Trophoblast cell (in vitro differentiated cells and primary cell): Measurements from ENCODE around the gene MYRF.

Source experiments
- DNase-seq, 2 donors: peaks; one replicate each; pipeline ENCODE4 v3.0.0-alpha.2; 2016
- H2AFZ ChIP-seq: 2 replicates; pipeline ENCODE4 v1.6.1; 2013; ENCODE audit warnings: low read length, moderate library complexity, mild to moderate bottlenecking; ENCODE audit not compliant: insufficient read depth, poor library complexity
- H2AK5ac ChIP-seq: 2 replicates; pipeline ENCODE4 v1.6.1; 2013; ENCODE audit warnings: mild to moderate bottlenecking, low read length
- H2BK120ac ChIP-seq: 2 replicates; pipeline ENCODE4 v1.6.1; 2013; ENCODE audit warnings: low read length, mild to moderate bottlenecking, moderate library complexity; ENCODE audit not compliant: insufficient read depth, poor library complexity
- H2BK12ac ChIP-seq: 2 replicates; pipeline ENCODE4 v1.6.1; 2013; ENCODE audit warnings: mild to moderate bottlenecking, low read length, moderate library complexity
- H2BK5ac ChIP-seq: 2 replicates; pipeline ENCODE4 v1.6.1; 2013; ENCODE audit warnings: low read length, low read depth, moderate library complexity, mild to moderate bottlenecking; ENCODE audit not compliant: poor library complexity
- H3K14ac ChIP-seq: 2 replicates; pipeline ENCODE4 v1.6.1; 2013; ENCODE audit warnings: mild to moderate bottlenecking, low read length
- H3K18ac ChIP-seq: 2 replicates; pipeline ENCODE4 v1.6.1; 2013; ENCODE audit warnings: mild to moderate bottlenecking, low read length
- H3K23ac ChIP-seq: 2 replicates; pipeline ENCODE4 v1.6.1; 2013; ENCODE audit warnings: low read length
- H3K27ac ChIP-seq: 2 replicates; pipeline ENCODE4 v1.5.1; 2013; ENCODE audit warnings: low read depth, mild to moderate bottlenecking, inconsistent platforms, low read length, moderate library complexity
- H3K27me3 ChIP-seq: 2 replicates; pipeline ENCODE4 v1.6.1; 2013; ENCODE audit warnings: inconsistent platforms, mild to moderate bottlenecking, low read length, moderate library complexity; ENCODE audit not compliant: insufficient read depth
- H3K36me3 ChIP-seq, 2 experiments: 1 replicate in 1 of 2; 2 replicates in 1 of 2; pipeline ENCODE4 v1.6.1; 2013; ENCODE audit warnings: low read length in 2 of 2, mild to moderate bottlenecking in 2 of 2, moderate library complexity in 1 of 2; ENCODE audit not compliant: insufficient read depth in 2 of 2, control insufficient read depth in 1 of 2
- H3K4ac ChIP-seq: 2 replicates; pipeline ENCODE4 v1.6.1; 2013; ENCODE audit warnings: low read depth, mild to moderate bottlenecking, low read length, moderate library complexity
- H3K4me1 ChIP-seq, 2 experiments: 1 replicate in 1 of 2; 2 replicates in 1 of 2; pipeline ENCODE4 v1.6.1; 2013; ENCODE audit warnings: low read length in 2 of 2, mild to moderate bottlenecking in 2 of 2, moderate library complexity in 1 of 2; ENCODE audit not compliant: insufficient read depth in 2 of 2, control insufficient read depth in 1 of 2
- H3K4me2 ChIP-seq: 2 replicates; pipeline ENCODE4 v1.6.1; 2013; ENCODE audit warnings: inconsistent platforms, mild to moderate bottlenecking, low read length, moderate library complexity
- H3K4me3 ChIP-seq: 2 replicates; pipeline ENCODE4 v1.5.1; 2013; ENCODE audit warnings: mild to moderate bottlenecking, low read depth, low read length, inconsistent platforms
- H3K79me1 ChIP-seq: one replicate; pipeline ENCODE4 v1.6.1; 2013; ENCODE audit warnings: low read length
- H3K79me2 ChIP-seq: 2 replicates; pipeline ENCODE4 v1.6.1; 2013; ENCODE audit warnings: low read length, mild to moderate bottlenecking; ENCODE audit not compliant: control insufficient read depth, insufficient read depth, poor library complexity
- H3K9ac ChIP-seq: 2 replicates; pipeline ENCODE4 v1.6.1; 2013; ENCODE audit warnings: mild to moderate bottlenecking, low read length
- H3K9me3 ChIP-seq: 2 replicates; pipeline ENCODE4 v1.6.1; 2013; ENCODE audit warnings: low read depth, mild to moderate bottlenecking, control low read depth, inconsistent platforms, low read length; ENCODE audit not compliant: insufficient read depth
- H4K12ac ChIP-seq: 2 replicates; pipeline ENCODE4 v1.6.1; 2013; ENCODE audit warnings: low read depth, mild to moderate bottlenecking, low read length, moderate library complexity
- H4K8ac ChIP-seq: 2 replicates; pipeline ENCODE4 v1.6.1; 2013; ENCODE audit warnings: low read depth, mild to moderate bottlenecking, low read length, moderate library complexity
- H4K91ac ChIP-seq: one replicate; pipeline ENCODE4 v1.6.1; 2013; ENCODE audit warnings: low read depth, mild to moderate bottlenecking, low read length, moderate library complexity
- WGBS: extraction: QIAGEN DNeasy Blood & Tissue Kit; methylation state at CpG from one replicate; pipeline ENCODE4 v1.1.7; 2013; ENCODE audit warnings: missing lambda C conversion rate; ENCODE audit not compliant: insufficient read length, insufficient coverage; ENCODE audit errors: extremely low coverage; 5-methylcytosine and 5-hydroxymethylcytosine counted together

The MYRF gene

DNA sequence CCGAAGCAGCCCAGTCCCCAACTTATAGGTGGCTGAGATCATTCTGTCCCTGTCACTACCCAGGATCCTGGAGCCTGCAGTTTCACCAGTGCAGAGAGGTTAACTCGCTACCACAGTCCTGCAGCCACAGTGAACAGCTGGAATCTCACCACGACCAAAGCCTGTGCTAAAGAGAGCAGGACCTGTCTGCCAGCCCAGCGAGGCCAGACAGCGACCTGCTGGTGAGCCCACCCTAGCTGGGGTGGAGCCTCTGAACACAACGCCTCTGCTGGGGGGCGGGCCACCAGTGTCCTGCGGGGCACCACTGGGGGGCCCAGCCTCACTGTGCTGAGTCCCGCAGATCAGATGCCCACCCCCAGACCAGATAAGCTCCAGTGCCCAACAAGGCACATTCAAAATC, 39.0 kb upstream of the MYRF start:
- no peaks in the 10 kb centered on the region for H3K9me3 ChIP-seq
- no peaks in the 10 kb centered on the region for H3K79me2 ChIP-seq
- H2AK5ac ChIP-seq: no peak overlapping the region
- no peak overlapping the region for H3K9ac ChIP-seq
- no peak overlapping the region for H3K4ac ChIP-seq
- no peak overlapping the region for H3K27ac ChIP-seq
- no peak overlapping the region for H2AFZ ChIP-seq
- peaks cover 7 to 13% of the 10 kb centered on the region in 2 experiments for H3K4me1 ChIP-seq
- no peak overlapping the region for H2BK5ac ChIP-seq
- DNase-seq: no peak
- no CpG with 5 or more reads among the region's 9 CpGs for WGBS
- no peaks in the 10 kb centered on the region for H3K36me3 ChIP-seq
- no peak overlapping the region for H3K23ac ChIP-seq
- H3K27me3 ChIP-seq: no peaks in the 10 kb centered on the region
- H4K8ac ChIP-seq: no peak overlapping the region
- no peak overlapping the region for H2BK120ac ChIP-seq
- H3K14ac ChIP-seq: no peak overlapping the region
- H3K4me3 ChIP-seq: no peak overlapping the region
- H3K79me1 ChIP-seq: peaks cover 3% of the 10 kb centered on the region
- no peak overlapping the region for H2BK12ac ChIP-seq
- H4K12ac ChIP-seq: no peak overlapping the region
- H3K4me2 ChIP-seq: no peak overlapping the region
- H4K91ac ChIP-seq: no peak overlapping the region
- H3K18ac ChIP-seq: no peak overlapping the region

DNA sequence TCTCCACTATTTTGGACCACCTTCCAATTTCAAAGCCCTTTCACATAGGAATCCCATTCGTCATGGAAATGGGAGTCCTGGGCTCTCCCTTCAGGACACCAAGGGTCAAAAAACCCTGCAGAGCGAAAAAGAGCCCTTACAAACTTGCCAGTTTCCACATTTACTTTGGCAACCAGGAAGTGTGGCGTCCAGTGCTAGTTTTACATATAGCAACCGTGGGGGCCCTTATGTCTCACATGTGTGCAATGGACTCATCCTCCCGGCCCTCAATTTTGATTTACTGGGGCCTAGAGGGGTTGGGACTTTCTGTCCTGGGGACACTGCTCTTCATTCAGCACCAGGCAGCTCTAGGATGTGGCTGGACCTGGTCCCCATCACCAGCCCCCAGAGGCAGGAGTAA, 38.5 kb upstream of the MYRF start:
- Histone ChIP-seq H2BK12ac (no peak overlapping the region), H2BK120ac (no peak overlapping the region), H3K79me2 (no peaks in the 10 kb centered on the region), H4K12ac (no peak overlapping the region), H4K8ac (no peak overlapping the region), H3K4me1 (peaks cover 7 to 13% of the 10 kb centered on the region in 2 experiments), H3K79me1 (peaks cover 6% of the 10 kb centered on the region), H3K18ac (no peak overlapping the region), H3K27me3 (no peaks in the 10 kb centered on the region), H3K14ac (no peak overlapping the region), H3K9ac (no peak overlapping the region), H4K91ac (no peak overlapping the region), H3K4ac (no peak overlapping the region), H3K36me3 (no peaks in the 10 kb centered on the region), H3K4me2 (no peak overlapping the region), H2AK5ac (no peak overlapping the region), H3K27ac (no peak overlapping the region), H3K9me3 (no peaks in the 10 kb centered on the region), H3K23ac (no peak overlapping the region), H2BK5ac (no peak overlapping the region), H3K4me3 (no peak overlapping the region), H2AFZ (no peak overlapping the region)
- DNase-seq: no peak
- no CpG with 5 or more reads among the region's 5 CpGs for WGBS

DNA sequence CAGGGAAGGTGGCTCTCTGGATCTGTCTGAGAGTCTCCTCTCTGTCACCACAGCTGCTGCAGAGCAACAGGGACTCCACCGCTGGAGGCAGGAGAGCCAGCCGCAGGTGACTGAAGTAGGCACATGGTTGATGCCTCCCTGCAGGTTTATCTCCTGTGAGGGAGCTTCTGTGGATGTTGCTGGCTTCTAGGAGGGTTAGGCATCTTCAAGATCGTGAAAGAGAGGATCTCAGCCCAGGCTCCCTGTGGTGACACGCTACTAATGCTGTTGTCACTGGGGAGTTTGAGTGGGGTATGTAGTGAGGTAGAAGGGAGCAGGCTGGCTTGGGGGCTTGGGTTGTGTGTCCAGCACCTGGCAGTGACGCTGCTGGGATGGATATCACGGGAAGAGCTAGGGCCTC, 38.1 kb upstream of the MYRF start:
- Histone ChIP-seq H3K27me3 (no peaks in the 10 kb centered on the region), H2BK12ac (no peak overlapping the region), H4K91ac (no peak overlapping the region), H3K18ac (no peak overlapping the region), H2AK5ac (no peak overlapping the region), H3K9me3 (no peaks in the 10 kb centered on the region), H2BK5ac (no peak overlapping the region), H3K4me1 (peaks cover 7 to 13% of the 10 kb centered on the region in 2 experiments), H3K36me3 (no peaks in the 10 kb centered on the region), H3K23ac (no peak overlapping the region), H3K4me3 (no peak overlapping the region), H4K8ac (no peak overlapping the region), H3K9ac (no peak overlapping the region), H3K79me1 (peaks cover 6% of the 10 kb centered on the region), H2AFZ (no peak overlapping the region), H2BK120ac (no peak overlapping the region), H3K14ac (no peak overlapping the region), H4K12ac (no peak overlapping the region), H3K27ac (no peak overlapping the region), H3K4ac (no peak overlapping the region), H3K4me2 (no peak overlapping the region), H3K79me2 (no peaks in the 10 kb centered on the region)
- WGBS: no CpG with 5 or more reads among the region's 6 CpGs
- DNase-seq: no peak

DNA sequence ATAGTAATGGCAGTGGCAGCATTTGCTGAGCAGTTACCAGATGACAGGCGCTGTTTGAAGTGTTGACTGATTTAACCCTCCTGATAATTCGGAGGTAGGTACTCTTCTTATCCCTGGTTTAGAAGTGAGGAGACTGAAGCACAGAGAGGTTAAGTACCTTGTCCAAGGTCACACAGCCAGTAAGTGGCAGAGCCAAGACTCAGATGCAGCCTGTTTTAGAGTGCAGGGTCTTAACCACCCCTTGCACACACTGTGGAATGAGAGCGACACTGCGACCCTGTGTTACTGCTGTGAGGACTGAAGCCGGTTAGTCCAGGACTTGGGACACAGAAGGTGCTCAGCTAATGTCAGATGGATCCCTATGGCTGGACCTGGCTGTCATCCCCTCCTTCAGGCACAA, 37.5 kb upstream of the MYRF start:
- Histone ChIP-seq H3K18ac (no peak overlapping the region), H3K9me3 (no peaks in the 10 kb centered on the region), H4K12ac (no peak overlapping the region), H3K27ac (no peak overlapping the region), H2AFZ (no peak overlapping the region), H3K79me1 (peaks cover 6% of the 10 kb centered on the region), H3K79me2 (no peaks in the 10 kb centered on the region), H3K9ac (no peak overlapping the region), H3K4me2 (no peak overlapping the region), H3K36me3 (no peaks in the 10 kb centered on the region), H2AK5ac (no peak overlapping the region), H3K23ac (no peak overlapping the region), H3K4me1 (peaks cover 7 to 13% of the 10 kb centered on the region in 2 experiments), H4K8ac (no peak overlapping the region), H2BK12ac (no peak overlapping the region), H2BK5ac (no peak overlapping the region), H3K4me3 (no peak overlapping the region), H2BK120ac (no peak overlapping the region), H3K27me3 (no peaks in the 10 kb centered on the region), H4K91ac (no peak overlapping the region), H3K4ac (no peak overlapping the region), H3K14ac (no peak overlapping the region)
- DNase-seq: no peak
- no CpG with 5 or more reads among the region's 5 CpGs for WGBS
